Neutrophil (primary cell): ENCODE data around the gene CCDC8.

ENCODE experiments used
- H3K27ac ChIP-seq: fragments of 200-600 bp; sonication (generic); 2 replicates; pipeline ENCODE4 v1.5.1; 2016; ENCODE audit warnings: mild to moderate bottlenecking, moderate library complexity
- H3K27me3 ChIP-seq: fragments of 200-600 bp; sonication (generic); 2 replicates; pipeline ENCODE4 v1.6.0; 2016; ENCODE audit warnings: mild to moderate bottlenecking
- H3K36me3 ChIP-seq: fragments of 200-600 bp; sonication (generic); 2 replicates; pipeline ENCODE4 v1.5.1; 2017
- H3K4me1 ChIP-seq, 2 experiments: fragments of 200-600 bp in 1 of 2; sonication (generic) in 1 of 2; 1 replicate in 1 of 2; 2 replicates in 1 of 2; pipeline versions ENCODE4 v1.5.1 to v1.6.1; 2013 to 2016; ENCODE audit warnings: low read depth in 1 of 2, low read length in 1 of 2, mild to moderate bottlenecking in 1 of 2, moderate library complexity in 1 of 2; ENCODE audit not compliant: control insufficient read depth in 1 of 2, insufficient read depth in 1 of 2
- H3K4me3 ChIP-seq, 2 experiments: fragments of 200-600 bp in 1 of 2; sonication (generic) in 1 of 2; 1 replicate in 1 of 2; 2 replicates in 1 of 2; pipeline ENCODE4 v1.5.1; 2013 to 2016; ENCODE audit warnings: low read depth in 1 of 2, low read length in 1 of 2, mild to moderate bottlenecking in 1 of 2, moderate library complexity in 1 of 2
- H3K9me3 ChIP-seq: fragments of 200-600 bp; sonication (generic); 2 replicates; pipeline ENCODE4 v1.5.1; 2016
- TF ChIP-seq, protein P1 (sequence below): fragments of 200-600 bp; sonication (generic); IDR thresholded peaks from 2 replicates; pipeline ENCODE4 v1.5.1; 2016; ENCODE audit warnings: antibody characterized with exemption

Gene CCDC8

GRCh38 chr19:46428239-46429135 is 15.1 kb upstream of the CCDC8 start, which contains the start of gene PNMA8C:
PNMA8C (minus strand) TSS chr19:46428936; CDS start chr19:46428359, 577 bp downstream.
- Histone ChIP-seq H3K36me3 (no peaks in the 10 kb centered on the region), H3K27me3 (peaks cover 91% of the 10 kb centered on the region), H3K9me3 (no peaks in the 10 kb centered on the region), H3K27ac (no peak within 1 kb of the TSS), H3K4me1 (peaks cover 0 to 4% of the 10 kb centered on the region in 2 experiments), H3K4me3 (no peak within 1 kb of the TSS)
- TF ChIP-seq, protein P1, sequence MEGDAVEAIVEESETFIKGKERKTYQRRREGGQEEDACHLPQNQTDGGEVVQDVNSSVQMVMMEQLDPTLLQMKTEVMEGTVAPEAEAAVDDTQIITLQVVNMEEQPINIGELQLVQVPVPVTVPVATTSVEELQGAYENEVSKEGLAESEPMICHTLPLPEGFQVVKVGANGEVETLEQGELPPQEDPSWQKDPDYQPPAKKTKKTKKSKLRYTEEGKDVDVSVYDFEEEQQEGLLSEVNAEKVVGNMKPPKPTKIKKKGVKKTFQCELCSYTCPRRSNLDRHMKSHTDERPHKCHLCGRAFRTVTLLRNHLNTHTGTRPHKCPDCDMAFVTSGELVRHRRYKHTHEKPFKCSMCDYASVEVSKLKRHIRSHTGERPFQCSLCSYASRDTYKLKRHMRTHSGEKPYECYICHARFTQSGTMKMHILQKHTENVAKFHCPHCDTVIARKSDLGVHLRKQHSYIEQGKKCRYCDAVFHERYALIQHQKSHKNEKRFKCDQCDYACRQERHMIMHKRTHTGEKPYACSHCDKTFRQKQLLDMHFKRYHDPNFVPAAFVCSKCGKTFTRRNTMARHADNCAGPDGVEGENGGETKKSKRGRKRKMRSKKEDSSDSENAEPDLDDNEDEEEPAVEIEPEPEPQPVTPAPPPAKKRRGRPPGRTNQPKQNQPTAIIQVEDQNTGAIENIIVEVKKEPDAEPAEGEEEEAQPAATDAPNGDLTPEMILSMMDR = no peak

- TF ChIP-seq, protein P1 = no peak
- Histone ChIP-seq H3K9me3 (no peaks in the 10 kb centered on the region), H3K27me3 (peaks cover 87% of the 10 kb centered on the region), H3K36me3 (no peaks in the 10 kb centered on the region), H3K27ac (no peak overlapping the region), H3K4me3 (no peak overlapping the region), H3K4me1 (peaks cover 0 to 4% of the 10 kb centered on the region in 2 experiments)
These were observed 14.2 kb upstream of the CCDC8 start for GRCh38 chr19:46427518-46428045.

- no peak overlapping the region for H3K27ac ChIP-seq
- no peaks in the 10 kb centered on the region for H3K36me3 ChIP-seq
- peaks cover 0 to 4% of the 10 kb centered on the region in 2 experiments for H3K4me1 ChIP-seq
- H3K27me3 ChIP-seq = peaks cover 80% of the 10 kb centered on the region
- TF ChIP-seq, protein P1 = no peak
- no peaks in the 10 kb centered on the region for H3K9me3 ChIP-seq
- H3K4me3 ChIP-seq = no peak overlapping the region
These were observed 13.3 kb upstream of the CCDC8 start for GRCh38 chr19:46426506-46427162.

DNA sequence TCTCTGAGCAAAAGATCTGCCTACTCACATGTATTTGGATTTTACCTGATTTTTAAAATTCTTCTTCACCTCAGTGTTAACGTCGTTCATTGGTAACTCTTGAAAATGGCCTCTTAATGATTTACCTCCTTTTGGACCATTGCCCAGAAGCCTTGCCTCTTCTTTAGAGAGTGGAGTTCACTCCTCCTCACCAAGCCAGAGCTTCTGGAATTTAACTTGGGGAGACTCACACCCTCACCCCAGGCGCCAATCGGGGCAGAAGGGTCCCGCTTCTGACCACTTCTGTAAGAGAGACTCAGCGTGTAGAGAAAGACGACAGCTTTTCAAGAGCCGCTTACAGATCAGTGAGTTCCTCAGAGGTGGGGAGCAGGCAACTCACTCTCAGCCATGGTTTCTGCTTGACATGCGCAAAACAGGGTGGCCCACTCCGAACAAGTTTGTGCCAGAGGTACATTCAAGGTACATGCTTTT is 12.7 kb upstream of the CCDC8 start:
- Histone ChIP-seq H3K27me3 (peaks cover 75% of the 10 kb centered on the region), H3K27ac (no peak overlapping the region), H3K36me3 (no peaks in the 10 kb centered on the region), H3K9me3 (no peaks in the 10 kb centered on the region), H3K4me1 (peaks cover 0 to 4% of the 10 kb centered on the region in 2 experiments), H3K4me3 (no peak overlapping the region)
- TF ChIP-seq, protein P1 = no peak

GRCh38 chr19:46423188-46423587 is 9.8 kb upstream of the CCDC8 start:
- H3K9me3 ChIP-seq = no peaks in the 10 kb centered on the region
- no peak overlapping the region for H3K27ac ChIP-seq
- H3K4me3 ChIP-seq = no peak overlapping the region
- TF ChIP-seq, protein P1 = no peak
- no peaks in the 10 kb centered on the region for H3K36me3 ChIP-seq
- no peaks in the 10 kb centered on the region for H3K4me1 ChIP-seq
- H3K27me3 ChIP-seq = peaks cover 58% of the 10 kb centered on the region
